Kidney epithelial cell (primary cell): ENCODE data around the gene MARVELD3. TPM values are rescaled to one million over a fixed set of nuclear protein-coding genes. Genes with fewer than 3 reads are reported as not detected.
A peak's percentile ranks its signal among the peaks of the same experiment; 100 is the strongest.

ENCODE experiments used
- DNase-seq: peaks from one replicate; pipeline ENCODE4 v3.0.0-alpha.2; 2010; ENCODE audit warnings: low read depth
- H3K27me3 ChIP-seq: 2 replicates; pipeline ENCODE4 v1.6.0; 2011; ENCODE audit warnings: low read length; ENCODE audit not compliant: control insufficient read depth, insufficient read depth
- H3K36me3 ChIP-seq: 2 replicates; pipeline ENCODE4 v1.5.1; 2011; ENCODE audit warnings: low read length; ENCODE audit not compliant: control insufficient read depth, insufficient read depth
- H3K4me3 ChIP-seq: 2 replicates; pipeline ENCODE4 v1.5.1; 2011; ENCODE audit warnings: low read depth, mild to moderate bottlenecking, control low read depth, low read length
- total RNA-seq: library from RNA; depleted of rRNA; stranded (reverse); fragments of >200 nt; gene quantifications from 2 replicates; pipeline ENCODE4 v1.2.3, GENCODE V29; 2015
- TF ChIP-seq, protein P1 (sequence below): IDR thresholded peaks from 2 replicates; pipeline ENCODE4 v1.5.1; 2011; ENCODE audit warnings: mild to moderate bottlenecking, moderate library complexity, low read length, control low read depth, inconsistent platforms; ENCODE audit not compliant: insufficient read depth, poor library complexity, severe bottlenecking

MARVELD3 gene
- total RNA-seq, 1 donor from 2014 or later, result 15.7 TPM

DNA sequence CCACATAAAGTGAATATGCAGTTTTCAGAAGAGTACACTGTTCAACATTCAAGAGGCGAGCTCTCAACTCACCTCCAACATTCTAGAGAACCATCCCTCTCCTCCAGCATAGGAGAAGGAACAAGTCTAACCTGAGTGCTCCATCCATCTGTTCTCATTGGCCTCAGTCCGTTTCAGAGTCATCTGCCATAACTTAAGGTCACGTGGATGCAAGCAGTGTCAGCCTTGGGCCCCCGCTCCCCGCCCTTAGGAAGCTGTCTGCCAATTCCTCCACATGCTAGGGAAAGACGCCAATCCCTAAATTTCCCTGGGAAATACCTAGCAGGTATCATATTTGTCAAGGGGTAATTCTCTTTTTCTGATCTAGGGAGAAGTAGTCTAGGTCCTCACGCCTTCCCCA, 21.4 kb downstream of the MARVELD3 start:
- Histone ChIP-seq H3K4me3 (no peak overlapping the region), H3K27me3 (no peaks in the 10 kb centered on the region), H3K36me3 (no peaks in the 10 kb centered on the region)
- no peak for DNase-seq
- TF ChIP-seq, protein P1, sequence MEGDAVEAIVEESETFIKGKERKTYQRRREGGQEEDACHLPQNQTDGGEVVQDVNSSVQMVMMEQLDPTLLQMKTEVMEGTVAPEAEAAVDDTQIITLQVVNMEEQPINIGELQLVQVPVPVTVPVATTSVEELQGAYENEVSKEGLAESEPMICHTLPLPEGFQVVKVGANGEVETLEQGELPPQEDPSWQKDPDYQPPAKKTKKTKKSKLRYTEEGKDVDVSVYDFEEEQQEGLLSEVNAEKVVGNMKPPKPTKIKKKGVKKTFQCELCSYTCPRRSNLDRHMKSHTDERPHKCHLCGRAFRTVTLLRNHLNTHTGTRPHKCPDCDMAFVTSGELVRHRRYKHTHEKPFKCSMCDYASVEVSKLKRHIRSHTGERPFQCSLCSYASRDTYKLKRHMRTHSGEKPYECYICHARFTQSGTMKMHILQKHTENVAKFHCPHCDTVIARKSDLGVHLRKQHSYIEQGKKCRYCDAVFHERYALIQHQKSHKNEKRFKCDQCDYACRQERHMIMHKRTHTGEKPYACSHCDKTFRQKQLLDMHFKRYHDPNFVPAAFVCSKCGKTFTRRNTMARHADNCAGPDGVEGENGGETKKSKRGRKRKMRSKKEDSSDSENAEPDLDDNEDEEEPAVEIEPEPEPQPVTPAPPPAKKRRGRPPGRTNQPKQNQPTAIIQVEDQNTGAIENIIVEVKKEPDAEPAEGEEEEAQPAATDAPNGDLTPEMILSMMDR, result no peak

DNA sequence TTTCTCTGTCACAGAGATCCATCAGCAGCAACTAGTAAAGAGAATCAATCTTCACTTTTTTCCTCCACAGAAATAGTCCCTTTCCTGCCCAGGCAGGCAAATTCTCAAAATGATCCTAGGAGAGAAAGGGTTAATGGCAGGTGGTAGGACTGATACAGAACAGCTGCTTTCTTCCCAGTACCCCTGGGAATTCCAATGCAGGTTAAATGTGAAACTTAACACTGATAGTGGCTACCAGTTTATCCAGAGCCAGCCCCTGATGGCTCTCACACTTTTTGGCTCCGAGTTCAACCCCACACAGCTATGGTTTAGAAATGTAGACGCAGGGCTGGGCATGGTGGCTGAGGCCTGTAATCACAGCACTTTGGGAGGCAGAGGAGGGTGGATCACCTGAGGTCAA, 22.2 kb downstream of the MARVELD3 start:
- H3K4me3 ChIP-seq, result no peak overlapping the region
- H3K36me3 ChIP-seq, result no peaks in the 10 kb centered on the region
- TF ChIP-seq, protein P1, result no peak
- H3K27me3 ChIP-seq, result no peaks in the 10 kb centered on the region
- DNase-seq, result no peak

DNA sequence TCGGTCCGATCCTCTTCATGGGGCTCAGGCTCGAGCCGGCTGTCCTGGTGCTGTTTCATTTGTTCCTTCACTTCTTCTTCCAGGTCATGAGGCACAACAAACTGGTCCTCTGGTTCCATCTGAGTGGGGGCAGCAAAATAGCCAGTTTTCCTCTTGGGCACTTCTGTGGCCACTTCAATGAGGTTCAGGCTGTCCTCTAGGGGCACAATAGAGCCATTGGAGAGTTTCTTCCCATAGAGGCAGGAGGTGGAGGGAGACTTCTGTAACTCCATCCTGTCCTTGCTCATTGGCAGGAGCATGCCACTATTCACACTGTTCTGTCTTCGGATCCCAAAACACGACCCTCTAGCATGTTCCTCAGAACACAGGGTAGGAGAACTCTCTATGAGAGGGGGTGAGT, 22.9 kb downstream of the MARVELD3 start:
- no peak for DNase-seq

DNA sequence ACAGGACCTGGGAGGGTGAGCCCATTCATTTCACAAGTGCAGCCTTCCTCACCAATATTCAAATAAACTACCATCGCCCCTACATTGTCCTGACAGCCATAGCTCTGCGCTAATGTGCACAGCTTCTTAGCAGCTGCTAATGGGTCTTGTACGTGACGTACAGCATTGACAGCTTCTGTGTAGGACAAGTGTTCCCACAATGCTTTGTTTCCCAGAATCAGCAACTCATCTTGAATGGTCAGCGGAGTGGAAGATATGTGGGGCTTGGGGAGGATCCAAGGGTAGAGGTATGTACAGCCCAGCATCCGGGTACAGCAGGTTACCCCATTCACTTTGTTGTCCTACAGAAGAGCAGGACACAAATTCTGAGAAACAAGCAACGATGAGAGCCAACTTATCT, 23.7 kb downstream of the MARVELD3 start:
- no peaks in the 10 kb centered on the region for H3K27me3 ChIP-seq
- H3K4me3 ChIP-seq, result no peak overlapping the region
- DNase-seq, result no peak
- TF ChIP-seq, protein P1, result no peak
- H3K36me3 ChIP-seq, result no peaks in the 10 kb centered on the region

More for the DNA sequence above, 22.9 kb downstream of the MARVELD3 start:
- Histone ChIP-seq H3K27me3 (no peaks in the 10 kb centered on the region), H3K4me3 (no peak overlapping the region), H3K36me3 (no peaks in the 10 kb centered on the region)
- TF ChIP-seq, protein P1, result peak; percentile 37

DNA sequence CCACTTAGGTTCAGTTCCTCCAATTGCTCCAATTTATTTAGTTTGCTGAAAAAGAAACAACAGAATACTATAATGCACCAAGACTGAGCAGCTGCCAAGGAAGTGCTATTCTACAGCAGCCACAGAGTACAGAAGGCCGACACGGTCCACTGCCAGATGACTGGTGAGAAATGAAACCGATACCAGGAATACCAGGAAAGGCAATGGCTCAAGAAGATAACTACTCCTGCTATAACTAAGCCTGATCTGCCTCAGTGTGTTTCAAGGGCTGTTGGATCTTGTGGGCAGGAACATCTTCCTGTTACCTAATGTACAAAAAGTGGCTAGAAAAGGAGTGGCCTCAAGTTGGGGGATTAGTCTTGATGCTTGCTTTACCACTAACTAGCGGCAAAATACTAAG, 32.8 kb downstream of the MARVELD3 start:
- H3K36me3 ChIP-seq, result no peaks in the 10 kb centered on the region
- DNase-seq, result peak; percentile 44
- TF ChIP-seq, protein P1, result no peak
- H3K4me3 ChIP-seq, result no peak overlapping the region
- no peaks in the 10 kb centered on the region for H3K27me3 ChIP-seq

DNA sequence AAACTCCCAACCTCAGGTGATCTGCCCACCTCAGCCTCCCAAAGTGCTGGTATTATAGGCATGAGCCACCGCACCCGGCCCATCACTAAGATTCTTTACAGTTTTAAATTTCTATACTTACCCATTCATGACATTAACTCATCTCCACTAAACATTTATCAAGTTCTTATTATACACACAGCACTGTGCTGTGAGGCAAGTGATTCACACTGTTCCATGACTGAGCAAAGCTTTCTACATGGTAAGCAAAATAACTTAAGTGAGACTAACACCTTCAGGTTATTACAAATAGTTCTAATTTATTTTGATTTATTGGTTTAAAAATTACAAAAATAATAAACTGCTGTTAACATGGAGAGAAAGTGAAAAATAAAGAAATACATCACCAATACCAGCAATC, 33.5 kb downstream of the MARVELD3 start:
- Histone ChIP-seq H3K4me3 (no peak overlapping the region), H3K36me3 (no peaks in the 10 kb centered on the region), H3K27me3 (no peaks in the 10 kb centered on the region)
- DNase-seq, result no peak
- TF ChIP-seq, protein P1, result no peak
